ENCODE results near the gene FTO.

FTO gene

GRCh38 chr16:54015147-54015546 is 311.2 kb downstream of the FTO start:
- DNase-seq (ENCODE audit: low read depth): no peak

- no peak for DNase-seq (ENCODE audit: low read depth)
Measured at GRCh38 chr16:54022362-54022761, 318.4 kb downstream of the FTO start.

GRCh38 chr16:54026456-54026855 is 322.5 kb downstream of the FTO start:
- no peak for DNase-seq (ENCODE audit: low read depth)

GRCh38 chr16:54027062-54027461 is 323.1 kb downstream of the FTO start:
- DNase-seq (ENCODE audit: low read depth): peak; percentile 94

- peak; percentile 60 for DNase-seq (ENCODE audit: low read depth)
Measured at GRCh38 chr16:54027558-54027957, 323.6 kb downstream of the FTO start.

GRCh38 chr16:54027995-54028394 is 324.0 kb downstream of the FTO start:
- no peak for DNase-seq (ENCODE audit: low read depth)

GRCh38 chr16:54030451-54030850 is 326.5 kb downstream of the FTO start:
- DNase-seq (ENCODE audit: low read depth): no peak

GRCh38 chr16:54031107-54031760 is 327.3 kb downstream of the FTO start:
- DNase-seq (ENCODE audit: low read depth): peak; percentile 73

GRCh38 chr16:54033747-54034146 is 329.8 kb downstream of the FTO start:
- DNase-seq (ENCODE audit: low read depth): no peak

GRCh38 chr16:54034684-54035083 is 330.7 kb downstream of the FTO start:
- no peak for DNase-seq (ENCODE audit: low read depth)

- DNase-seq (ENCODE audit: low read depth): no peak
Measured at GRCh38 chr16:54040480-54040879, 336.5 kb downstream of the FTO start.

- DNase-seq (ENCODE audit: low read depth): no peak
Measured at GRCh38 chr16:54040975-54041374, 337.0 kb downstream of the FTO start.

GRCh38 chr16:54048586-54049495 is 344.9 kb downstream of the FTO start:
- no peak for DNase-seq (ENCODE audit: low read depth)

- DNase-seq (ENCODE audit: low read depth): no peak
Measured at GRCh38 chr16:54049591-54050458, 345.9 kb downstream of the FTO start.

- DNase-seq (ENCODE audit: low read depth): no peak
Measured at GRCh38 chr16:54050459-54051210, 346.7 kb downstream of the FTO start.

- DNase-seq (ENCODE audit: low read depth): no peak
Measured at GRCh38 chr16:54051821-54052220, 347.9 kb downstream of the FTO start.

GRCh38 chr16:54052271-54052670 is 348.3 kb downstream of the FTO start:
- DNase-seq (ENCODE audit: low read depth): no peak

- no peak for DNase-seq (ENCODE audit: low read depth)
Measured at GRCh38 chr16:54053891-54054820, 350.2 kb downstream of the FTO start.

- no peak for DNase-seq (ENCODE audit: low read depth)
Measured at GRCh38 chr16:54055191-54055590, 351.2 kb downstream of the FTO start.

- no peak for DNase-seq (ENCODE audit: low read depth)
Measured at GRCh38 chr16:54055864-54056263, 351.9 kb downstream of the FTO start.

- no peak for DNase-seq (ENCODE audit: low read depth)
Measured at GRCh38 chr16:54056921-54057320, 353.0 kb downstream of the FTO start.
